GM08714 (cell line): Measurements from ENCODE around the gene TEX44.
A peak's percentile ranks its signal among the peaks of the same experiment; 100 is the strongest.
"Not testable (repeated sequence)": the region's sequence is repeated elsewhere in the genome, so short reads cannot be mapped to it uniquely, and the experiment has no call there.

ENCODE experiments used
- H3K4me3 ChIP-seq: fragments of 200-500 bp; sonication (Bioruptor generic); 2 replicates; pipeline ENCODE4 v1.5.1; 2014; ENCODE audit warnings: mild to moderate bottlenecking, low read length, inconsistent platforms
- ZNF274 ChIP-seq: IDR thresholded peaks from 2 replicates; pipeline ENCODE4 v1.6.1; 2012; ENCODE audit warnings: mild to moderate bottlenecking, low read depth, low read length

Gene TEX44

GRCh38 chr2:231583982-231584381 lies 8.7 kb upstream of the TEX44 start:
- H3K4me3 ChIP-seq = no peak overlapping the region
- TF ChIP-seq ZNF274 = no peak

GRCh38 chr2:231587744-231588143 lies 4.9 kb upstream of the TEX44 start:
- not testable (repeated sequence) for H3K4me3 ChIP-seq

DNA sequence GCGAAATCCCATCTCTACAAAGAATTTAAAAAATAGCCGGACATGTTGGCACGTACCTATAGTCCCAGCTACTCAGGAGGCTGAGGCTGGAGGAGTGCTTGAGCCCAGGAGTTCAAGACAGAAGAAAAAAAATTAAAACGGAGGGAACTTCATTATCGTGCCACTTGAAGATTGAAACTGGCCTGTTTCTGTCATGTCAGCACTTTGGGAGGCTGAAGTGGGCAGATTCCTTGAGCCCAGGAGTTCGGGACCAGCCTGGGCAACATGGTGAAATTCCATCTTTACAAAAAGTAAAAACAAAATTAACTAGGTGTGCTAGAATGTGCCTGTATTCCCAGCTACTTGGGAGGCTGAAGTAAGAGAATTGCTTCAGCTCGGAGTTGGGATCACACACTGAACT lies 3.0 kb upstream of the TEX44 start:
- TF ChIP-seq ZNF274 = no peak
- H3K4me3 ChIP-seq = no peak overlapping the region

- TF ChIP-seq ZNF274 = no peak
- H3K4me3 ChIP-seq = no peak overlapping the region
These were observed 2.0 kb upstream of the TEX44 start for GRCh38 chr2:231590614-231591013.

DNA sequence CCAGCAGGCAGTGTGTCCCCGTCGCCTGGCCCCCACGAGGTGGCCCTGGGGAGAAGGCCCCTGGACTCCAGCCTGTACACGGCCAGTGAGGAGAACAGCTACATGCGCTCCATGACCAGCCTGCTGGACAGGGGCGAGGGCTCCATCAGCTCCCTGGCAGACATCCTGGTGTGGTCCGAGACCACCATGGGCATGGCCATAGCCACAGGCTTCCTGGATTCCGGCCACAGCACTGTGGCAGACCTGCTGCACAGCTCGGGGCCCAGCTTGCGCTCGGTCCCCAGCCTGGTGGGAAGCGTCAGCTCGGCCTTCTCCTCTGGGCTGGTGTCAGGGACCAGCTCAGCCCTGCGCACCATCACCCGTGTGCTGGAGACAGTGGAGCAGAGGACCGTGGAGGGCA lies 1.0 kb downstream of the TEX44 start:
- TF ChIP-seq ZNF274 = no peak
- no peak overlapping the region for H3K4me3 ChIP-seq

DNA sequence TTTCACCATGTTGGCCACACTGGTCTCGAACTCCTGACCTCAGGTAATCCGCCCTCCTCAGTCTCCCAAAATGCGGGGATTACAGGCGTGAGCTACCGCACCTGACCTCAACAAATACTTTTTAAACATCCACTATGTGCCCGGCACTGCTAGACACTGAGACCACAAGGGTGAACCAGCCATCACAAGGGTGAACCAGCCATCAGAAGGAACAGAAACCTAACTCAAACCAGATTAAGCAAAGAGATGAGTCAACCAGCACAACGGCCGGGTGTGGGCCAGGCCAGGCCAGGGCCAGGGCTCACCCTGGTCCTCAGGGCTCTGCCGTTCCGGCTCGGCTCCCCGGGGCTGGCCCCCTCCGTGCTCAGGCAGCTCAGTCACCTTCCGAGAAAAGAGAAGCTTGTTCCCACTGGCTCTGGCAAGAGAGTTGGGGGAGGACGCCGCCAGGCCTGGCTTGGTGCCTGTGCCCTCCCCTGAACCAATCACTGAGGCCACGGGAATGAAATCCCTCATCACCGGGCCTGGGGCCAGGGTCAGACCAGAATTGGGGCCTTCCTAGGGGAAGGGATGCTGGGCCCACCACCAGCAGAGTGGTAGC lies 4.4 kb downstream of the TEX44 start:
- no peak overlapping the region for H3K4me3 ChIP-seq
- no peak for TF ChIP-seq ZNF274

DNA sequence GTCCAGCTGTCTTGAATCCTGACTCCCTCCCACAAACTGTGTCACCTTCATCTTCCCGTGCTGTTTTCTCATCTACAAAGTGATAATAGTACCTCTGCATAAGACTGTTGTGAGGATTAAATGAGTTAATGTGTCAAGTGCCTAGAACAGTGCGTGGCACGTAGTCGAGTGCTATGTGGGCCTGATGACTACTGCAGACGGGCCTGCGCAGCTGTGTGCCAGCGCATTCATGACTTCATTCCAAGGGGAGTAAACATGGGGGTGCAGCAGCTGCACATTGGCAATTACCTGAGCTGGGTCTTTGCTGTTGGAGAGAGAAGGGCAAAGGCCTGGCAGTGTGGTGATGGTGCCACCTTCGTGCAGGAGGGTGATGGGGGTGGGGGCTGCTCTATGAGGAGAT lies 5.0 kb downstream of the TEX44 start:
- H3K4me3 ChIP-seq = no peak overlapping the region
- no peak for TF ChIP-seq ZNF274

DNA sequence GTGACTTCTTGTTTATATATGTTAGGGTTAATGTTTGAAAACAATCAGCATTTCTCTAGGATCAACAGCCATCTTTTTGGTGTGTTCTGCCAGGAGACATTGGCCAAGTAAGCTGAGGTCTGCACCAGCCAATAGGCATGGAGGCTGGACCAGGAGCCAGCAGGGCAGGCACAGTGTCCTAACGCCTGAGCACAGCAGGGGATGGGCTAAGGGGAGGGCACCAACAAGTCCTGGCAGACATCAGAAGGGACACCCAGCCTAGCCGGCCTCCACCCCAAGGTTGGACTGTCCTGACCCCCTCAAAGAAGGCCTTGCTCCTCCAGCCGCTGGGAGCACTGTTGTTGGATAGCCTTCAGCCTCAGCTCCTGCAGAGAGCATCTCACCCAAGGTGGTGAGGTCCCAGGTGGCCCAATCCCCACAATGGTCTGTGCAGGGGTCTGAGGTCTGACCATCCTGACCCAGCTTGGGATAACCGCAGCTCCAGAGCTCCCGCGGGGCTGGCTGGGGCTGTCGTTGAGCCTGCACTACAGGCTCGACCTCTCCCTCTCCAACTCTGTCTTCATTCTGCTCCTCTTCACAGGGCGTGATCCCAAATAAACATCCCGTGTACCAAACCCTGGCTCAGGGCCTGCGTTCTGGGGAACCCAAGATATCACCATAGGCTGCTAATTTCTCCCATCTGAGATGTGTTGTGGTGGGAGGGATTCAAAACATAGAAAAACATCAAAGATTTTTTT lies 8.1 kb downstream of the TEX44 start:
- H3K4me3 ChIP-seq = no peak overlapping the region
- TF ChIP-seq ZNF274 = no peak

DNA sequence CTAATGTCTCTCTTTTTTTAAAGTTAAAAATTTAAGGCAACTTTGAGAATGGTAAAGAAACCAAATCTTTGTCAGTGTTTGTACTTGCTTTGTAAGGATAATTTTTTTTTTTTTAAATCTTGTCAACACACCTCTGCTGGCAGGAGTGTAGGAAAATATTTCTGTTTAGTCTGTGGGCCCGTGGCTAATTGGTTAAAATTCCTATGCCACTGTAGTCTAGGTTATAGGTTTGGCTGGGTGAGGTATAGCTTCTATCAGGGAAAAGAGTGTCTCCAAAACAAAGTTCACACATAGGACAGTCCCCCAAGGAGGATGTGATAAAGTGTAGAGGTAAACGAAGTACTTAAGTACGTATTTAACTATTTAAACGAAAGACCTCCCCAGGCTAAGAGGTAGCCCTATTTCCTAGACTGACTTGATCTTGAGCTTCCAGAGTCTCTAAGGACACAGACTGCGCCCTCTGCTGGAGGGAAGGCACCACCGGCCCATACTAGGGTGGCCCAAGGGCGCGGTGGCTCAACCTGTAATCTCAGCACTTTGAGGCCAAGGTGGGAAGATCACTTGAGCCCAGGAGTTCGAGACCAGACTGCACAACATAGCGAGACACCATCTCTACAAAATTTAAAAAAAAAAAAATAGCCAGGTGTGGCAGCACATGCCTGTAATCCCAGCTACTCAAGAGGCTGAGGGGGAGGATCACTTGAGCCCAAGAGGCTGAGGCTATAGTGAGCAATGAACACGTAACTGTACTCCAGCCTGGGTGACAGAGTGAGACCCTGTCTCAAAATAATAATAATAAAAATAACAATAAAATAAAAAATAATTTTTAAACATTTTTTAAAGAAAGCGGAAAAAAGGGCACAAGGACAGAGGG lies 8.9 kb downstream of the TEX44 start:
- no peak overlapping the region for H3K4me3 ChIP-seq
- no peak for TF ChIP-seq ZNF274

- no peak overlapping the region for H3K4me3 ChIP-seq
These were observed 10.3 kb downstream of the TEX44 start for GRCh38 chr2:231602859-231603467.

GRCh38 chr2:231604101-231604684 lies 11.5 kb downstream of the TEX44 start:
- no peak for TF ChIP-seq ZNF274
- H3K4me3 ChIP-seq = peak overlapping the region; percentile 42; the same call in 1 of the 2 replicates

More at GRCh38 chr2:231602859-231603467, 10.3 kb downstream of the TEX44 start:
- TF ChIP-seq ZNF274 = no peak

- no peak for TF ChIP-seq ZNF274
- H3K4me3 ChIP-seq = peak overlapping the region; percentile 42; the same call in 1 of the 2 replicates
These were observed 12.3 kb downstream of the TEX44 start for GRCh38 chr2:231604685-231605606.

DNA sequence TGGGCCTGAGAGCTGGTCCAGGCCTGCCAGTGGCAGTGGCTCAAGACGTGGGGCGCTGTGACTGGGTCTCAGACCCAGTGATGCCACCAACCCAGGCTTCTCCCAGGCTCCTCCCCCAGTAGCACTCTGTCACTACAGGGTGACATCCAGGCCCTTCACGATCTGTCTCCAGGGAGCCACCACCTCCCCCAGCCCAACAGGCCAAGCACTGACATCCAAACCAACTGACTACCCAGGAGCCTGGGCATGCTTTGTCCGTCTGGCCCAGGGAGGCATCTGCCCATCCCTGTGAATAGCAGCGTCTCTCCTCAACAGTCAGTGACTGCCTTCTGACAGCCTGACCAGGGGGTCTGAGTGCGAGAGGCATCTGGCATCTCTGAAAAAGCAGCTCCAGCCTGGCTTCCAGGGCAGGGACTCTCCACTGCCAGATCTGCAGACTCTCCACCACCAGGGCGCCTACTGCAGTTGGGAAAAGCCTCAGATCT lies 13.0 kb downstream of the TEX44 start:
- H3K4me3 ChIP-seq = no peak overlapping the region
- no peak for TF ChIP-seq ZNF274
